Liver (tissue), 9 donors: ENCODE data around the gene SCTR. TPM values are rescaled to one million over a fixed set of nuclear protein-coding genes. Genes with fewer than 3 reads are reported as not detected.
A peak's percentile ranks its signal among the peaks of the same experiment; 100 is the strongest.

Experiments used
- DNase-seq: peaks from one replicate; pipeline ENCODE4 v3.0.0-alpha.2; 2017; ENCODE audit warnings: low spot score
- H3K27ac ChIP-seq, 2 donors: one replicate each; pipeline ENCODE4 v1.7.0; 2013; ENCODE audit warnings: inconsistent platforms in 2 of 2, low read length in 2 of 2, control low read depth in 1 of 2, low read depth in 1 of 2, mild to moderate bottlenecking in 1 of 2
- H3K27me3 ChIP-seq, 4 donors: one replicate each; pipeline versions ENCODE4 v1.6.1 to v1.7.0; 2013; ENCODE audit warnings: low read length in 3 of 4, inconsistent platforms in 1 of 4, mild to moderate bottlenecking in 1 of 4, moderate library complexity in 1 of 4; ENCODE audit not compliant: control insufficient read depth in 4 of 4, insufficient read depth in 4 of 4
- H3K36me3 ChIP-seq, 4 donors: one replicate each; pipeline versions ENCODE4 v1.6.1 to v1.7.0; 2013; ENCODE audit warnings: low read length in 3 of 4, mild to moderate bottlenecking in 3 of 4, low read depth in 1 of 4, moderate library complexity in 1 of 4; ENCODE audit not compliant: control insufficient read depth in 4 of 4, insufficient read depth in 3 of 4
- H3K4me1 ChIP-seq, 4 donors: one replicate each; pipeline versions ENCODE4 v1.6.1 to v1.7.0; 2013; ENCODE audit warnings: low read length in 3 of 4, mild to moderate bottlenecking in 3 of 4, moderate library complexity in 1 of 4; ENCODE audit not compliant: control insufficient read depth in 4 of 4, insufficient read depth in 4 of 4
- H3K4me3 ChIP-seq, 3 donors: one replicate each; pipeline versions ENCODE4 v1.6.1 to v1.7.0; 2013; ENCODE audit warnings: low read length in 3 of 3, control low read depth in 1 of 3, low read depth in 1 of 3, mild to moderate bottlenecking in 1 of 3
- H3K9ac ChIP-seq, 2 donors: one replicate each; pipeline ENCODE4 v1.7.0; 2013; ENCODE audit warnings: low read length in 2 of 2, mild to moderate bottlenecking in 2 of 2, moderate library complexity in 2 of 2, control low read depth in 1 of 2, low read depth in 1 of 2
- H3K9me3 ChIP-seq, 4 donors: one replicate each; pipeline versions ENCODE4 v1.6.1 to v1.7.0; 2013; ENCODE audit warnings: low read length in 3 of 4; ENCODE audit not compliant: control insufficient read depth in 4 of 4
- CTCF ChIP-seq: fragments of 150-350 bp; IDR thresholded peaks from 2 replicates; pipeline ENCODE4 v1.5.1; 2017; ENCODE audit warnings: improper control_type of control experiment, low read depth, low read length; ENCODE audit not compliant: missing input control
- EGR1 ChIP-seq, 2 donors: IDR thresholded peaks; 2 replicates each; pipeline ENCODE4 v1.6.1; 2016 to 2018; ENCODE audit warnings: antibody characterized with exemption in 2 of 2, low read depth in 2 of 2
- FOXA1 ChIP-seq: IDR thresholded peaks from 2 replicates; pipeline ENCODE4 v1.6.1; 2016; ENCODE audit warnings: antibody characterized with exemption
- GABPA ChIP-seq, 2 donors: IDR thresholded peaks in 1 of 2; conservative IDR thresholded peaks in 1 of 2; 2 replicates each; pipeline ENCODE4 v1.6.1; 2016; ENCODE audit warnings: antibody characterized with exemption in 2 of 2, mild to moderate bottlenecking in 1 of 2, moderate library complexity in 1 of 2
- HNF4A ChIP-seq, 2 donors: conservative IDR thresholded peaks; 2 replicates each; pipeline ENCODE4 v1.6.1; 2016; ENCODE audit warnings: antibody characterized with exemption in 2 of 2, mild to moderate bottlenecking in 2 of 2
- MAX ChIP-seq: IDR thresholded peaks from 2 replicates; pipeline ENCODE4 v1.6.1; 2016; ENCODE audit warnings: antibody characterized with exemption
- NR2F2 ChIP-seq: IDR thresholded peaks from 2 replicates; pipeline ENCODE4 v1.6.1; 2016; ENCODE audit warnings: antibody characterized with exemption
- RAD21 ChIP-seq, 2 donors: IDR thresholded peaks; 2 replicates each; pipeline ENCODE4 v1.6.1; 2016; ENCODE audit warnings: antibody characterized with exemption in 2 of 2, mild to moderate bottlenecking in 2 of 2
- RXRA ChIP-seq, 2 donors: IDR thresholded peaks; 2 replicates each; pipeline ENCODE4 v1.6.1; 2017 to 2018; ENCODE audit warnings: antibody characterized with exemption in 2 of 2, mild to moderate bottlenecking in 1 of 2
- ZBTB33 ChIP-seq: IDR thresholded peaks from 2 replicates; pipeline ENCODE4 v1.6.1; 2016; ENCODE audit warnings: antibody characterized with exemption
- WGBS: extraction: QIAGEN DNeasy Blood & Tissue Kit; methylation state at CpG from one replicate; pipeline ENCODE4 v1.1.7; 2013; 5-methylcytosine and 5-hydroxymethylcytosine counted together
- polyA plus RNA-seq, 2 donors: library from polyadenylated mRNA; stranded (reverse) in 1 of 2; unstranded in 1 of 2; fragments of 200-250 nt in 1 of 2; fragments of >200 nt in 1 of 2; fragmentation: Nextera tagmentation in 1 of 2; extraction: Ambion mirVana in 1 of 2; gene quantifications; one replicate each; pipeline versions ENCODE4 v1.2.1 to v1.2.3, GENCODE V29; 2013 to 2015
- total RNA-seq, 2 donors: library from RNA; depleted of rRNA; stranded (reverse); fragments of >200 nt; gene quantifications; one replicate each; pipeline ENCODE4 v1.2.3, GENCODE V29; 2014
- donor health status: healthy.
- donor health status: healthy.
- donor health status: healthy.
- donor health status: healthy.
- donor health status: healthy.

SCTR gene
- total and polyA plus RNA-seq, 4 donors, result 0.17 to 0.47 (median 0.29) TPM

GRCh38 chr2:119477113-119477505 lies 47.2 kb downstream of the SCTR start:
- H3K27me3 ChIP-seq, result no peaks in the 10 kb centered on the region
- H3K36me3 ChIP-seq, result no peaks in the 10 kb centered on the region
- H3K4me3 ChIP-seq, result no peak overlapping the region
- H3K9me3 ChIP-seq, result no peaks in the 10 kb centered on the region
- peaks cover 0 to 11% (median 3%) of the 10 kb centered on the region in 4 donors for H3K4me1 ChIP-seq
- WGBS, result 79% methylated on average over 9 of the region's 9 CpGs
- H3K27ac ChIP-seq, result no peak overlapping the region
- TF ChIP-seq ZBTB33 (no peak), GABPA (IDR thresholded peaks at IDR 0.05 in 1 of 2, conservative IDR thresholded peaks at IDR 0.05 in 1 of 2) (no peak), EGR1 (IDR thresholded peaks at IDR 0.05; ENCODE audit: low read depth in 2 of 2) (no peak)
- peak; percentile 22 for DNase-seq
- H3K9ac ChIP-seq, result no peak overlapping the region

GRCh38 chr2:119476301-119477112 lies 47.8 kb downstream of the SCTR start:
- peak; percentile 58 for DNase-seq
- H3K4me3 ChIP-seq, result no peak overlapping the region
- H3K27me3 ChIP-seq, result no peaks in the 10 kb centered on the region
- H3K36me3 ChIP-seq, result no peaks in the 10 kb centered on the region
- no peak for TF ChIP-seq GABPA (IDR thresholded peaks at IDR 0.05 in 1 of 2, conservative IDR thresholded peaks at IDR 0.05 in 1 of 2)
- TF ChIP-seq RXRA (IDR thresholded peaks at IDR 0.05), result peak in 1 of 2 donors; percentile 32
- peak; percentile 95 for TF ChIP-seq CTCF
- peak; percentile 95 to 97 for TF ChIP-seq RAD21 (IDR thresholded peaks at IDR 0.05)
- TF ChIP-seq EGR1 (IDR thresholded peaks at IDR 0.05; ENCODE audit: low read depth in 2 of 2), result no peak
- TF ChIP-seq HNF4A (conservative IDR thresholded peaks at IDR 0.05), result no peak
- H3K9ac ChIP-seq, result no peak overlapping the region
- H3K4me1 ChIP-seq, result peaks cover 0 to 6% (median 3%) of the 10 kb centered on the region in 4 donors
- WGBS, result 26% methylated on average over 20 of the region's 20 CpGs
- no peaks in the 10 kb centered on the region for H3K9me3 ChIP-seq
- H3K27ac ChIP-seq, result no peak overlapping the region

GRCh38 chr2:119475857-119476244 lies 48.4 kb downstream of the SCTR start:
- WGBS, result 76% methylated on average over 6 of the region's 6 CpGs
- Histone ChIP-seq H3K27ac (no peak overlapping the region), H3K36me3 (no peaks in the 10 kb centered on the region), H3K27me3 (no peaks in the 10 kb centered on the region), H3K4me3 (no peak overlapping the region), H3K4me1 (peaks cover 0 to 6% (median 3%) of the 10 kb centered on the region in 4 donors), H3K9ac (no peak overlapping the region), H3K9me3 (no peaks in the 10 kb centered on the region)
- DNase-seq, result no peak
- TF ChIP-seq MAX (no peak), ZBTB33 (no peak), FOXA1 (no peak), NR2F2 (no peak)
